ENCODE results near the gene NIPA2. TPM values are rescaled to one million over a fixed set of nuclear protein-coding genes. Genes with fewer than 3 reads are reported as not detected.

NIPA2 gene
- total RNA-seq, 4 donors from 2014 or later = 22.5 to 36.4 (median 35.2) TPM

GRCh38 chr15:22903427-22903826 lies 65.0 kb downstream of the NIPA2 start:
- H3K9me3 ChIP-seq = no peaks in the 10 kb centered on the region
- no peak for DNase-seq (ENCODE audit: low spot score in 2 of 2)
- no peaks in the 10 kb centered on the region for H3K4me1 ChIP-seq
- no peaks in the 10 kb centered on the region for H3K27me3 ChIP-seq
- WGBS = 91% methylated on average over 17 of the region's 18 CpGs
- peaks cover 82% of the 10 kb centered on the region for H3K36me3 ChIP-seq
- TF ChIP-seq POLR2AphosphoS5 (IDR thresholded peaks at IDR 0.05) = no peak
- no peak overlapping the region for H3K27ac ChIP-seq
- H3K4me3 ChIP-seq = no peak overlapping the region

DNA sequence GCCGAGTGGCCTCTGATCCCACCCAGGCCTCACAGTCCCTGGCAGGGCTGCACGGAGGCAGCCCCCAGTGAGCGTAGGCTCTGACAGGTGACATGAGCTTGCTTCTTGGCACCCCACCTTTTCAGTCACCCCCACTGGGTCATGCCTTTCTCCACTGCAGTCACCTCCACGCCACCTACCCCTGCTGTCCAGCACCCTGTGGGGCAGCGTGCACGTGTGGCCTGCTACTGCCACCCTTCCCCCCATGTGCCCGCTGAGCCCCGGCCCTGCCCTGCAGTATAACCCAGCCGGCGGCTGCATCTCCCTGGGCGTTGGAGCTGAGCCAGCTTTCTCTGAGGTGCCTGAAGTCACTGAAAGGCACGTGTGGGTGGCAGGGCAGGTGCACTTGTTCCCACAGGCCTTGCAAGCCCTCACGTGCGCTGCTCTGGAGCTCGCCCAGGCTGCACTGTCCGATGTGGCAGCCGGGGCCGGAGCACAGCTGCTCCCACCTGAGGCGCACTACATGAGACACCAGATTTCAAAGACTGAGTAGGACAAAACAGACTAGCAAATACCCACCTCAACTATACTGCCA lies 65.6 kb downstream of the NIPA2 start:
- Histone ChIP-seq H3K27ac (no peak overlapping the region), H3K27me3 (no peaks in the 10 kb centered on the region), H3K36me3 (peaks cover 82% of the 10 kb centered on the region), H3K9me3 (no peaks in the 10 kb centered on the region), H3K4me1 (no peaks in the 10 kb centered on the region), H3K4me3 (no peak overlapping the region)
- no peak for TF ChIP-seq POLR2AphosphoS5 (IDR thresholded peaks at IDR 0.05)
- no peak for TF ChIP-seq EP300 (IDR thresholded peaks at IDR 0.05)
- no peak for TF ChIP-seq CTCF (IDR thresholded peaks at IDR 0.05)
- no peak for TF ChIP-seq POLR2A (IDR thresholded peaks at IDR 0.05)
- no peak for DNase-seq (ENCODE audit: low spot score in 2 of 2)
- WGBS = 91% methylated on average over 13 of the region's 19 CpGs

GRCh38 chr15:22904736-22905135 lies 66.3 kb downstream of the NIPA2 start:
- H3K27me3 ChIP-seq = no peaks in the 10 kb centered on the region
- no peak overlapping the region for H3K27ac ChIP-seq
- no peaks in the 10 kb centered on the region for H3K9me3 ChIP-seq
- WGBS = 77% methylated on average over 11 of the region's 11 CpGs
- no peak for TF ChIP-seq CTCF (IDR thresholded peaks at IDR 0.05)
- TF ChIP-seq POLR2AphosphoS5 (IDR thresholded peaks at IDR 0.05) = no peak
- TF ChIP-seq POLR2A (IDR thresholded peaks at IDR 0.05) = no peak
- TF ChIP-seq EP300 (IDR thresholded peaks at IDR 0.05) = no peak
- H3K4me3 ChIP-seq = no peak overlapping the region
- DNase-seq (ENCODE audit: low spot score in 2 of 2) = no peak
- H3K4me1 ChIP-seq = no peaks in the 10 kb centered on the region
- H3K36me3 ChIP-seq = peaks cover 83% of the 10 kb centered on the region

DNA sequence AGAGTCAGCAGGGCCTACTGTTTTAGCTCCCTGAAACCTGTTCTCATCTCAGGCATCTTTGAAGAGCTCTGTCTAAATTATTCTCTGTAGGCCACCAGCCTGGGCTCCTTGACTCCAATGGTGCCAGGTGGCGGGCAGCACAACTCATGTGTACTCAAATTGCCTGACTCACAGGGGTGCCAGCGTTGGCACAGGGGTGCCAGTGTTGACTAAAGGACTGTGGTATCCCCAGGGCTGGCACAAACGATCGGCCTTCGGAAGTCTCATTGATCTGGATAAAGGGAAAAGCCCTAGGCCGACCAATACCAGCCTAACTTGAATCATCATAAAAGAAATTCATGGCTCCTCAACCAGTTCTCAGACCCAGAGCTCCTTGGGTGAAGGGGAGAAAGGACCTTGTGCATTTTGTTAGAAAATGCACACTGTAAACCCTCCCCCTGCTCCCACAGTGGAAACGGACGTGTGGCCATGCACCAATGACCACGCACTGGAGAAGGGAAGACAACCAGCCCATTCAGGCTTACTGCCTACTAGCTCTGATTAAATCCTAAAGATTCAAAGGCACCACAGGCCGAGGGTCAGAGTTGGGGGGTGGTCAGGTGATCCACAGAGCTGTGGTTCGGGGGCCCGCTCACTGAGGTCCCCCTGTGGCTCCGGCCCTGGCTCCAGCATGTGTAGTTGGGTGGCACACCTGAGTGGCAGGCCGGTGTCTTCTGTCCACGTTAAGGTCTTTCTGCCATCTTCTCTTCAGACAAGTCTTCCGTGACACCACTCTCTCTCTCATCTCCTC lies 68.9 kb downstream of the NIPA2 start:
- Histone ChIP-seq H3K9me3 (no peaks in the 10 kb centered on the region), H3K27ac (no peak overlapping the region), H3K4me1 (no peaks in the 10 kb centered on the region), H3K27me3 (no peaks in the 10 kb centered on the region), H3K4me3 (no peak overlapping the region), H3K36me3 (peaks cover 84% of the 10 kb centered on the region)
- no peak for DNase-seq (ENCODE audit: low spot score in 2 of 2)
- WGBS = 92% methylated on average over 16 of the region's 16 CpGs
- TF ChIP-seq POLR2AphosphoS5 (IDR thresholded peaks at IDR 0.05) (no peak), POLR2A (IDR thresholded peaks at IDR 0.05) (no peak), CTCF (IDR thresholded peaks at IDR 0.05) (no peak), EP300 (IDR thresholded peaks at IDR 0.05) (no peak)

- DNase-seq (ENCODE audit: low spot score in 2 of 2) = no peak
- Histone ChIP-seq H3K4me1 (no peaks in the 10 kb centered on the region), H3K9me3 (no peaks in the 10 kb centered on the region), H3K27me3 (no peaks in the 10 kb centered on the region), H3K36me3 (peaks cover 82% of the 10 kb centered on the region), H3K27ac (no peak overlapping the region), H3K4me3 (no peak overlapping the region)
- no peak for TF ChIP-seq POLR2A (IDR thresholded peaks at IDR 0.05)
- no peak for TF ChIP-seq CTCF (IDR thresholded peaks at IDR 0.05)
- no peak for TF ChIP-seq EP300 (IDR thresholded peaks at IDR 0.05)
- TF ChIP-seq POLR2AphosphoS5 (IDR thresholded peaks at IDR 0.05) = no peak
- WGBS = 98% methylated on average over 9 of the region's 9 CpGs
Observed at GRCh38 chr15:22908830-22909229, 70.4 kb downstream of the NIPA2 start.

Data from suprapubic skin (tissue), 4 donors.